Heart left ventricle (tissue), 16 donors: Measurements from ENCODE around the gene TNFAIP8L3. TPM values are rescaled to one million over a fixed set of nuclear protein-coding genes. Genes with fewer than 3 reads are reported as not detected.

Source experiments
- ATAC-seq, 4 donors: fragments of 200-7000 bp; cut with Tn5 transposase; one replicate each; pipeline ENCODE4 v1.9.1; 2020 to 2022; ENCODE audit warnings: moderate library complexity in 4 of 4, mild to moderate bottlenecking in 3 of 4, moderate number of reproducible peaks in 1 of 4
- DNase-seq, 5 donors: peaks; one replicate each; pipeline ENCODE4 v3.0.0-alpha.2; 2020
- H3K27ac ChIP-seq, 12 donors: fragments of 200-600 bp; sonication (generic) in 4 of 12; one replicate each; pipeline versions ENCODE4 v1.5.0 to v1.8.0; 2016 to 2022; ENCODE audit warnings: mild to moderate bottlenecking in 2 of 12
- H3K27me3 ChIP-seq, 9 donors: fragments of 200-600 bp; sonication (generic) in 2 of 9; one replicate each; pipeline versions ENCODE4 v1.5.1 to v1.8.0; 2016 to 2022; ENCODE audit warnings: mild to moderate bottlenecking in 3 of 9
- H3K36me3 ChIP-seq, 9 donors: fragments of 200-600 bp; sonication (generic) in 2 of 9; one replicate each; pipeline versions ENCODE4 v1.5.0 to v1.8.0; 2018 to 2022; ENCODE audit warnings: mild to moderate bottlenecking in 2 of 9
- H3K4me1 ChIP-seq, 12 donors: fragments of 200-600 bp; sonication (generic) in 4 of 12; one replicate each; pipeline versions ENCODE4 v1.5.0 to v1.8.0; 2016 to 2022; ENCODE audit warnings: mild to moderate bottlenecking in 3 of 12
- H3K4me3 ChIP-seq, 12 donors: fragments of 200-600 bp; sonication (generic) in 4 of 12; one replicate each; pipeline versions ENCODE4 v1.5.0 to v1.8.0; 2017 to 2022; ENCODE audit warnings: mild to moderate bottlenecking in 9 of 12, moderate library complexity in 4 of 12
- H3K9me3 ChIP-seq, 12 donors: fragments of 200-600 bp; sonication (generic) in 4 of 12; one replicate each; pipeline versions ENCODE4 v1.5.0 to v1.8.0; 2016 to 2022; ENCODE audit warnings: mild to moderate bottlenecking in 1 of 12
- POLR2A ChIP-seq, 2 donors: fragments of 450-650 bp; IDR thresholded peaks; one replicate each; pipeline ENCODE4 v1.6.1; 2017; ENCODE audit warnings: antibody characterized with exemption in 2 of 2, mild to moderate bottlenecking in 2 of 2, moderate library complexity in 2 of 2
- WGBS, 4 donors: extraction: QIAGEN DNeasy Blood & Tissue Kit in 2 of 4; methylation state at CpG; one replicate each; pipeline versions ENCODE4 v1.1.5 to v1.1.7; 2013 to 2018; 5-methylcytosine and 5-hydroxymethylcytosine counted together
- intact Hi-C, 10 donors: fragments of 100-400 bp; cut with DNase I; formaldehyde crosslinking; loops; one replicate each; pipeline versions ENCODE4 v1.11.1 to v1.14.2; 2022
- polyA plus RNA-seq, 2 donors: library from polyadenylated mRNA; stranded (reverse); fragments of 200-250 nt; gene quantifications; one replicate each; pipeline ENCODE4 v1.2.3, GENCODE V29; 2013
- total RNA-seq, 9 donors: library from RNA; depleted of rRNA in 2 of 9; stranded (reverse); fragments of >200 nt in 2 of 9; fragmentation: NEBNext Ultra II Directional in 3 of 9; extraction: Animal tissue kit (Norgen Biotek cat#: 25700) in 3 of 9; gene quantifications; one replicate each; pipeline versions ENCODE4 v1.1.0 to v1.2.4, GENCODE V29; 2016 to 2023
- TF ChIP-seq, protein P1 (sequence below), 12 donors: fragments of 200-600 bp; sonication (generic) in 4 of 12; IDR thresholded peaks; one replicate each; pipeline versions ENCODE4 v1.5.0 to v1.8.0; 2018 to 2022; ENCODE audit warnings: antibody characterized with exemption in 12 of 12, mild to moderate bottlenecking in 5 of 12
- donor health status: ischemic (EF 13 %, LVEDD 7.1; RV severe dilation, severe dysfunction).
- donor health status: healthy with polysubstance abuse.
- donor health status: DM: no; HTN: yes; CAD: no.
- donor health status: DM: no; HTN: no; CAD: no.
- donor health status: ischemic (EF 25% LVEDD 6.9; RV normal size, moderate dysfunction).
- donor health status: ischemic (EF 25% LVEDD 5.7; RV mildly dilated, moderate dysfunction).
- donor health status: healthy.
- donor health status: DM: yes; HTN: yes; CAD: no.
- donor health status: ischemic (EF 35%, LVEDD 5.7; RV mildly dilated, moderate dysfunction).
- donor health status: nonischemic (EF 11% LVEDD 7.7; RV severe dilation, severe dysfunction).
- donor health status: DM: yes; HTN: yes; CAD: no.
- donor health status: PGD.
- donor health status: ischemic (EF 29% LVEDD 5.4; RV normal size, mild dysfunction).
- donor health status: nonischemic (EF 23%, LVEDD 6.1; RV moderate dilation, normal function).

The TNFAIP8L3 gene
- total and polyA plus RNA-seq, 11 donors, result 1.3 to 28.0 (median 3.1) TPM

DNA sequence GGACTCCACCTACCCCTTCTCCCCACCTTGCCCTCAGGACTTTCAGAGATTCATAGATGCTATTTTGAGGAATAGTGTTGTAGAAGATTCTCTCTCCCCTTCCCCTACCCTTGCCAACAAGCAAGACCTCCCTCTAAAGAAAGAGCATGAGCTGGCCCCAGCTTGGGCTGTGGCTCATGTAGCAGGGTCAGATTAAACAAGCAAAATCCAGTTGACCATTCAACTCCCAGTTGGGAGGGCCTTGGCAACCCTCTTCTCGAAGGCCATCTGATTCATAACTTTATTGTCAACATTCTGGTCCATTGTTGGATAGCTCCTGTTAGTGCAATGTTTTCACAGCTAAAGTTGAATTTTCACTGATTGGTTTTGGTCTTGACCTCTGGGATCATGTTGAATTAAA lies 41.1 kb downstream of the TNFAIP8L3 start:
- Histone ChIP-seq H3K36me3 (peaks cover 0 to 12% (median 0%) of the 10 kb centered on the region in 9 donors), H3K9me3 (no peaks in the 10 kb centered on the region), H3K27ac (no peak overlapping the region), H3K27me3 (no peaks in the 10 kb centered on the region), H3K4me1 (peaks cover 4 to 27% (median 15%) of the 10 kb centered on the region in 12 donors), H3K4me3 (no peak overlapping the region)
- no peak for TF ChIP-seq POLR2A (IDR thresholded peaks at IDR 0.05)
- TF ChIP-seq, protein P1, sequence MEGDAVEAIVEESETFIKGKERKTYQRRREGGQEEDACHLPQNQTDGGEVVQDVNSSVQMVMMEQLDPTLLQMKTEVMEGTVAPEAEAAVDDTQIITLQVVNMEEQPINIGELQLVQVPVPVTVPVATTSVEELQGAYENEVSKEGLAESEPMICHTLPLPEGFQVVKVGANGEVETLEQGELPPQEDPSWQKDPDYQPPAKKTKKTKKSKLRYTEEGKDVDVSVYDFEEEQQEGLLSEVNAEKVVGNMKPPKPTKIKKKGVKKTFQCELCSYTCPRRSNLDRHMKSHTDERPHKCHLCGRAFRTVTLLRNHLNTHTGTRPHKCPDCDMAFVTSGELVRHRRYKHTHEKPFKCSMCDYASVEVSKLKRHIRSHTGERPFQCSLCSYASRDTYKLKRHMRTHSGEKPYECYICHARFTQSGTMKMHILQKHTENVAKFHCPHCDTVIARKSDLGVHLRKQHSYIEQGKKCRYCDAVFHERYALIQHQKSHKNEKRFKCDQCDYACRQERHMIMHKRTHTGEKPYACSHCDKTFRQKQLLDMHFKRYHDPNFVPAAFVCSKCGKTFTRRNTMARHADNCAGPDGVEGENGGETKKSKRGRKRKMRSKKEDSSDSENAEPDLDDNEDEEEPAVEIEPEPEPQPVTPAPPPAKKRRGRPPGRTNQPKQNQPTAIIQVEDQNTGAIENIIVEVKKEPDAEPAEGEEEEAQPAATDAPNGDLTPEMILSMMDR (IDR thresholded peaks at IDR 0.05), result no peak
- no peak for ATAC-seq
- DNase-seq, result no peak
- WGBS, 4 donors, result 79 to 91% (median 85%) methylated on average over 1 of the region's 1 CpG
- intact Hi-C loops, result no loop called here

DNA sequence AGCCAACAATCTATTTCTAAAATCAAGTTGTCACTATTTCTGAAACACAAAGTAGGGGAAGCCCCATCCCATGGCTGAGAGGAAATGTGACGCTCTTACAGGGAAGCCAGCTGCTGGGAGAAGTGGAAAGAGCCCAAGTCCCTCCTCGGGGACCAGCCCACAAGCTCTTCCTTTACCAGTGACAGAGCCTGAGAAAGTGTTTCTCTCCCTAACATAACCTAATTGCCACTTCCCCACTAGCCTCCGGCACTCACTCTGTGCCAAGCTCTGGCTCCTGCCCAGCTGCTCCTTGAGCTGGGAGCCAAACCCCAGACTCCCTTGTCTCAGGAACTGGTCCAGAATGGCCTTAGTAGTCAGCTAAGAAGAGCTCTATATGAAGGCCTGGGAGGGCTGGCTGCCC lies 42.9 kb downstream of the TNFAIP8L3 start:
- peaks cover 4 to 41% (median 23%) of the 10 kb centered on the region in 12 donors for H3K4me1 ChIP-seq
- H3K36me3 ChIP-seq, result peaks cover 0 to 3% (median 0%) of the 10 kb centered on the region in 9 donors
- ATAC-seq, result peak; percentile 59 to 94 (median 83)
- peak overlapping the region in 5 of 12 donors; percentile 18 to 41 (median 29) for H3K27ac ChIP-seq
- peak; percentile 49 to 71 (median 53) for DNase-seq
- no peak for TF ChIP-seq POLR2A (IDR thresholded peaks at IDR 0.05)
- TF ChIP-seq, protein P1 (IDR thresholded peaks at IDR 0.05), result no peak
- intact Hi-C loops, result no loop called here
- H3K27me3 ChIP-seq, result no peaks in the 10 kb centered on the region
- no peaks in the 10 kb centered on the region for H3K9me3 ChIP-seq
- WGBS, 4 donors, result 10 to 48% (median 22%) methylated on average over 3 of the region's 3 CpGs
- H3K4me3 ChIP-seq, result no peak overlapping the region

DNA sequence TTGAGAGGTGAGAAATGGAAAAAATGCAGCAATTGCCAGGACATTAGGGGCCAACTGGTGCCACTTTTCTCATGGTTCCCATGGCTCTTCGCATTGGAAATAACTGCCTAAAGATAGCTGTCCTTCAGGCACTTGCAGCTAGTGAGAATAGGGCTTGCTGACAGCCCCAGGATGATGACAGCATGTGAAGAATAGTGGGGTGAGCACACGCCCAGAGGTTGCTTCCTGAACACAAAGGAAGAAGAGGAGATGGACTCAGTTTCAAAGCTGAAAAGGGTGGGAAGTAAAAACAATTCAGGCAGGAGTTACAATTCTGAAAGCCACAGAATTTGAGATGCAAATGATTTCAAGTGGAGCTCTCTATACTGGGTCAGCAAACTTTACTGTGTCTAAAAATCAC lies 45.6 kb downstream of the TNFAIP8L3 start:
- ATAC-seq (peak in 1 of 4 donors; percentile 45), DNase-seq (no peak)
- TF ChIP-seq, protein P1 (IDR thresholded peaks at IDR 0.05), result no peak
- TF ChIP-seq POLR2A (IDR thresholded peaks at IDR 0.05), result no peak
- Histone ChIP-seq H3K27me3 (no peaks in the 10 kb centered on the region), H3K4me3 (no peak overlapping the region), H3K27ac (no peak overlapping the region), H3K4me1 (peaks cover 4 to 42% (median 24%) of the 10 kb centered on the region in 12 donors), H3K36me3 (no peaks in the 10 kb centered on the region), H3K9me3 (no peaks in the 10 kb centered on the region)
- intact Hi-C loops, result no loop called here
- WGBS, 4 donors, result 34 to 59% (median 42%) methylated on average over 2 of the region's 2 CpGs

DNA sequence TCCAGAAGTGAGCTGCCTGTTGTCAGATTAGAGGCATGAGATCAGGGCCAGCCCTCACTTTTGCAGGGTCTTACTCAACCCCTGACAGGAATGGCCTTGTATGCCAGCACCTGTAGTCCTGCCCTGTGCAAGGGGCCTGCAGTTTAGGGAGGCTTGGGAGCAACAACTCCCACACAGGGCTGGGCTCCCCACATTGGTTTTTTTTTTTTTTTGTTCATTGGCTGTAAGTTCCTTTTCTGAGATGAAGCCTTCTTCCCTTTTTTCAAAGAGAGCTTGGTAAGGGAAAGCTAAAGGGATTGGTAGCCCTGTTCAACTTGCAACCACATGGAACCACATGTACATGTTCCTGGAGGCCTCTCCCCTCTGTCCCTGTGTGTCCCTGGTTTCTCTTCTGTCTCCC lies 46.4 kb downstream of the TNFAIP8L3 start:
- Histone ChIP-seq H3K4me3 (no peak overlapping the region), H3K27me3 (no peaks in the 10 kb centered on the region), H3K4me1 (peaks cover 4 to 42% (median 24%) of the 10 kb centered on the region in 12 donors), H3K36me3 (no peaks in the 10 kb centered on the region), H3K27ac (no peak overlapping the region), H3K9me3 (no peaks in the 10 kb centered on the region)
- intact Hi-C loops, result no loop called here
- no peak for TF ChIP-seq POLR2A (IDR thresholded peaks at IDR 0.05)
- TF ChIP-seq, protein P1 (IDR thresholded peaks at IDR 0.05), result no peak
- ATAC-seq (peak in 1 of 4 donors; percentile 23), DNase-seq (no peak)
